CD4-positive, alpha-beta T cell (primary cell): Measurements from ENCODE around the gene ADSS1. TPM values are rescaled to one million over a fixed set of nuclear protein-coding genes. Genes with fewer than 3 reads are reported as not detected.

Experiments used
- ATAC-seq: fragments of 200-7000 bp; cut with Tn5 transposase; one replicate; pipeline ENCODE4 v1.10.0; 2022; ENCODE audit warnings: mild to moderate bottlenecking; ENCODE audit not compliant: poor library complexity
- CTCF ChIA-PET: fragments of 350-600 bp; sonication (Branson Sonifier 250); formaldehyde crosslinking; loops from one replicate; lab custom pipeline; 2021; ENCODE audit warnings: antibody characterized with exemption, inconsistent platforms; lab: Charles Lee
- POLR2A ChIA-PET: fragments of 350-600 bp; sonication (Branson Sonifier 250); formaldehyde crosslinking; loops from one replicate; lab custom pipeline; 2021; ENCODE audit warnings: antibody characterized with exemption, inconsistent platforms; lab: Charles Lee
- DNase-seq, 14 experiments: peaks; one replicate each; pipeline ENCODE4 v3.0.0-alpha.2; 2013 to 2020; ENCODE audit warnings: mixed read lengths in 2 of 14
- H3K27ac ChIP-seq, 2 donors: one replicate each; pipeline versions ENCODE4 v1.5.1 to v1.7.0; 2013; ENCODE audit warnings: low read length in 2 of 2, low read depth in 1 of 2, mild to moderate bottlenecking in 1 of 2
- H3K27me3 ChIP-seq, 2 experiments: 1 replicate in 1 of 2; 2 replicates in 1 of 2; pipeline versions ENCODE4 v1.6.1 to v1.7.0; 2013; ENCODE audit warnings: low read length in 2 of 2, control low read depth in 1 of 2, mild to moderate bottlenecking in 1 of 2, moderate library complexity in 1 of 2; ENCODE audit not compliant: insufficient read depth in 2 of 2, control insufficient read depth in 1 of 2
- H3K36me3 ChIP-seq: one replicate; pipeline ENCODE4 v1.6.1; 2013; ENCODE audit warnings: low read length, control low read depth; ENCODE audit not compliant: insufficient read depth
- H3K4me1 ChIP-seq: one replicate; pipeline ENCODE4 v1.6.1; 2013; ENCODE audit warnings: low read length, control low read depth; ENCODE audit not compliant: insufficient read depth
- H3K4me3 ChIP-seq: one replicate; pipeline ENCODE4 v1.5.1; 2013; ENCODE audit warnings: mild to moderate bottlenecking, low read length, moderate library complexity
- H3K9me3 ChIP-seq, 2 experiments: 1 replicate in 1 of 2; 2 replicates in 1 of 2; pipeline versions ENCODE4 v1.6.1 to v1.7.0; 2013; ENCODE audit warnings: low read length in 2 of 2, mild to moderate bottlenecking in 2 of 2, control low read depth in 1 of 2, moderate library complexity in 1 of 2; ENCODE audit not compliant: control insufficient read depth in 1 of 2, insufficient read depth in 1 of 2
- H3K27ac Mint-ChIP-seq: one replicate; pipeline ENCODE4 v1.8.0; 2020; ENCODE audit warnings: mixed read lengths
- H3K27me3 Mint-ChIP-seq: one replicate; pipeline ENCODE4 v1.8.0; 2021; ENCODE audit warnings: mixed read lengths
- H3K36me3 Mint-ChIP-seq: one replicate; pipeline ENCODE4 v1.8.0; 2021; ENCODE audit warnings: low read depth, mixed read lengths
- H3K4me1 Mint-ChIP-seq: one replicate; pipeline ENCODE4 v1.8.0; 2021; ENCODE audit warnings: low read depth, mixed read lengths
- H3K4me3 Mint-ChIP-seq: one replicate; pipeline ENCODE4 v1.8.0; 2020; ENCODE audit warnings: mild to moderate bottlenecking, mixed read lengths
- H3K9me3 Mint-ChIP-seq: one replicate; pipeline ENCODE4 v1.8.0; 2020; ENCODE audit warnings: mixed read lengths
- CTCF ChIP-seq: fragments of 200-600 bp; IDR thresholded peaks from one replicate; pipeline ENCODE4 v1.8.0; 2022; ENCODE audit warnings: antibody characterized with exemption, mild to moderate bottlenecking
- intact Hi-C, 2 experiments: fragments of 100-400 bp; cut with DNase I in 1 of 2; cut with micrococcal nuclease in 1 of 2; formaldehyde crosslinking; loops; one replicate each; pipeline versions ENCODE4 v1.15.1 to v1.9.0; 2023 to 2025; cut with DNase I, micrococcal nuclease
- total RNA-seq, 174 experiments: library from RNA in 2 of 174; stranded (reverse) in 2 of 174; gene quantifications; one replicate each; pipeline ENCODE4 v1.2.3 and lab custom pipeline; 2021 to 2026

The ADSS1 gene
- total RNA-seq, 2 experiments from 2014 or later = 2.0 to 2.7 TPM

GRCh38 chr14:104699426-104699748 is 24.6 kb upstream of the ADSS1 start:
- H3K27me3 Mint-ChIP-seq = no peaks in the 10 kb centered on the region
- DNase-seq = no peak
- H3K4me1 Mint-ChIP-seq = peaks cover 30% of the 10 kb centered on the region
- no peak for TF ChIP-seq CTCF
- Histone ChIP-seq H3K9me3 (no peaks in the 10 kb centered on the region), H3K4me1 (peaks cover 33% of the 10 kb centered on the region), H3K27ac (peak overlapping the region in 1 of 2 donors; percentile 34), H3K4me3 (no peak overlapping the region), H3K27me3 (no peaks in the 10 kb centered on the region), H3K36me3 (peaks cover 41% of the 10 kb centered on the region)
- ChIA-PET CTCF (no interaction called here), POLR2A (no interaction called here)
- H3K27ac Mint-ChIP-seq = no peak overlapping the region
- no peak overlapping the region for H3K4me3 Mint-ChIP-seq
- intact Hi-C loops = no loop called here
- no peaks in the 10 kb centered on the region for H3K9me3 Mint-ChIP-seq
- peaks cover 20% of the 10 kb centered on the region for H3K36me3 Mint-ChIP-seq
- no peak for ATAC-seq

- Histone ChIP-seq H3K4me3 (no peak overlapping the region), H3K4me1 (peaks cover 25% of the 10 kb centered on the region), H3K27me3 (no peaks in the 10 kb centered on the region), H3K9me3 (no peaks in the 10 kb centered on the region), H3K36me3 (peaks cover 46% of the 10 kb centered on the region), H3K27ac (peak overlapping the region in 1 of 2 donors; percentile 17)
- ATAC-seq = no peak
- Mint-ChIP-seq H3K36me3 (peaks cover 20% of the 10 kb centered on the region), H3K4me1 (peaks cover 21% of the 10 kb centered on the region), H3K4me3 (no peak overlapping the region), H3K27me3 (no peaks in the 10 kb centered on the region), H3K9me3 (no peaks in the 10 kb centered on the region), H3K27ac (no peak overlapping the region)
- intact Hi-C loops = no loop called here
- no peak for TF ChIP-seq CTCF
- no peak for DNase-seq
- ChIA-PET POLR2A (no interaction called here), CTCF (no interaction called here)
Observed at GRCh38 chr14:104700225-104700651, 23.8 kb upstream of the ADSS1 start.

GRCh38 chr14:104700747-104701217 is 23.2 kb upstream of the ADSS1 start:
- ChIA-PET POLR2A (no interaction called here), CTCF (no interaction called here)
- H3K27me3 ChIP-seq = no peaks in the 10 kb centered on the region
- peaks cover 19% of the 10 kb centered on the region for H3K4me1 ChIP-seq
- Mint-ChIP-seq H3K9me3 (no peaks in the 10 kb centered on the region), H3K27ac (no peak overlapping the region), H3K27me3 (no peaks in the 10 kb centered on the region), H3K4me1 (peaks cover 16% of the 10 kb centered on the region), H3K36me3 (peaks cover 17% of the 10 kb centered on the region), H3K4me3 (no peak overlapping the region)
- intact Hi-C loops = no loop called here
- peaks cover 46% of the 10 kb centered on the region for H3K36me3 ChIP-seq
- TF ChIP-seq CTCF = no peak
- peak overlapping the region in 1 of 2 donors; percentile 17 for H3K27ac ChIP-seq
- ATAC-seq = no peak
- no peak for DNase-seq
- H3K4me3 ChIP-seq = no peak overlapping the region
- no peaks in the 10 kb centered on the region for H3K9me3 ChIP-seq
